Mucosa of descending colon (tissue), 3 donors: ENCODE results near the gene TRABD2A. TPM values are rescaled to one million over a fixed set of nuclear protein-coding genes. Genes with fewer than 3 reads are reported as not detected.

Experiments
- ATAC-seq: fragments of 200-7000 bp; cut with Tn5 transposase; one replicate; pipeline ENCODE4 v1.9.1; 2020; ENCODE audit warnings: mild to moderate bottlenecking, moderate library complexity
- DNase-seq, 3 donors: peaks; one replicate each; pipeline ENCODE4 v3.0.0-alpha.2; 2020
- H3K36me3 ChIP-seq: fragments of 200-600 bp; one replicate; pipeline ENCODE4 v1.8.0; 2021; ENCODE audit warnings: low read depth, mild to moderate bottlenecking
- H3K4me1 ChIP-seq: fragments of 200-600 bp; one replicate; pipeline ENCODE4 v1.8.0; 2021; ENCODE audit warnings: low read depth, mild to moderate bottlenecking
- H3K4me3 ChIP-seq: fragments of 200-600 bp; one replicate; pipeline ENCODE4 v1.8.0; 2021; ENCODE audit warnings: mild to moderate bottlenecking
- H3K9me3 ChIP-seq: fragments of 200-600 bp; one replicate; pipeline ENCODE4 v1.8.0; 2021; ENCODE audit warnings: mild to moderate bottlenecking
- intact Hi-C, 2 donors: fragments of 100-400 bp; cut with DNase I in 1 of 2; cut with micrococcal nuclease in 1 of 2; formaldehyde crosslinking; loops; one replicate each; pipeline versions ENCODE4 v1.11.0 to v1.11.1; 2022; cut with DNase I, micrococcal nuclease
- total RNA-seq, 3 donors: library from RNA; stranded (reverse); fragmentation: NEBNext Ultra II Directional in 2 of 3; extraction: Animal tissue kit (Norgen Biotek cat#: 25700) in 2 of 3; gene quantifications; one replicate each; pipeline versions ENCODE4 v1.2.1 to v1.2.4, GENCODE V29; 2021 to 2023
- TF ChIP-seq, protein P1 (sequence below): fragments of 200-600 bp; IDR thresholded peaks from one replicate; pipeline ENCODE4 v1.8.0; 2022; ENCODE audit warnings: antibody characterized with exemption, mild to moderate bottlenecking
- donor health status: DM: no; HTN: no; CAD: no; lungs with moderate emphysema.
- donor health status: DM: no; HTN: no; CAD: no.
- donor health status: DM: no; HTN: yes; CAD: no.

The TRABD2A gene
- total RNA-seq, 3 donors from 2014 or later = 40.2 to 132 (median 63.2) TPM

DNA sequence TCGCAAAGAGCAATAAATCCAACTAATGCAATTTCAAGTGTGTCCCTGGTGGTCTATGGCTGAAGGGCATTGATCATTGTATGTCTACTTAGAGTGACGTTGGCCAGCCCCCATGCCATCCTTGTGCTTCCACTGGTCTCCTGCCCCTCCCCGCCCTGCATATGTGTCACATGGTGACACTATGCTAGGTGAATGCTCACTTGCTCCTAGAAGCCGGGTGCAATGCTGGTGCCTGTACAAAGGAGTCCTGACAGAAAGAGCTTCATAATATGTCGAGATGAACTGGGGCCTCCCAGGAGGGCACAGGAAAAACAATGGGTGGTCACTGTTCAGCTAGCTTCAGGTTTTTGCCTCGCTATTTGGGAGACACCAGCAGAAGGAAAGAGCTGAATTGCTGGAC lies 5.9 kb upstream of the TRABD2A start:
- Histone ChIP-seq H3K9me3 (no peaks in the 10 kb centered on the region), H3K4me3 (no peak overlapping the region), H3K36me3 (no peaks in the 10 kb centered on the region), H3K4me1 (peaks cover 5% of the 10 kb centered on the region)
- TF ChIP-seq, protein P1, sequence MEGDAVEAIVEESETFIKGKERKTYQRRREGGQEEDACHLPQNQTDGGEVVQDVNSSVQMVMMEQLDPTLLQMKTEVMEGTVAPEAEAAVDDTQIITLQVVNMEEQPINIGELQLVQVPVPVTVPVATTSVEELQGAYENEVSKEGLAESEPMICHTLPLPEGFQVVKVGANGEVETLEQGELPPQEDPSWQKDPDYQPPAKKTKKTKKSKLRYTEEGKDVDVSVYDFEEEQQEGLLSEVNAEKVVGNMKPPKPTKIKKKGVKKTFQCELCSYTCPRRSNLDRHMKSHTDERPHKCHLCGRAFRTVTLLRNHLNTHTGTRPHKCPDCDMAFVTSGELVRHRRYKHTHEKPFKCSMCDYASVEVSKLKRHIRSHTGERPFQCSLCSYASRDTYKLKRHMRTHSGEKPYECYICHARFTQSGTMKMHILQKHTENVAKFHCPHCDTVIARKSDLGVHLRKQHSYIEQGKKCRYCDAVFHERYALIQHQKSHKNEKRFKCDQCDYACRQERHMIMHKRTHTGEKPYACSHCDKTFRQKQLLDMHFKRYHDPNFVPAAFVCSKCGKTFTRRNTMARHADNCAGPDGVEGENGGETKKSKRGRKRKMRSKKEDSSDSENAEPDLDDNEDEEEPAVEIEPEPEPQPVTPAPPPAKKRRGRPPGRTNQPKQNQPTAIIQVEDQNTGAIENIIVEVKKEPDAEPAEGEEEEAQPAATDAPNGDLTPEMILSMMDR = no peak
- intact Hi-C loops = loop anchor here in 1 of 2 donors (10.0 kb wide), 1 partner anchor 392 kb away; no protein-coding TSS in a partner anchor
- ATAC-seq (no peak), DNase-seq (no peak)

DNA sequence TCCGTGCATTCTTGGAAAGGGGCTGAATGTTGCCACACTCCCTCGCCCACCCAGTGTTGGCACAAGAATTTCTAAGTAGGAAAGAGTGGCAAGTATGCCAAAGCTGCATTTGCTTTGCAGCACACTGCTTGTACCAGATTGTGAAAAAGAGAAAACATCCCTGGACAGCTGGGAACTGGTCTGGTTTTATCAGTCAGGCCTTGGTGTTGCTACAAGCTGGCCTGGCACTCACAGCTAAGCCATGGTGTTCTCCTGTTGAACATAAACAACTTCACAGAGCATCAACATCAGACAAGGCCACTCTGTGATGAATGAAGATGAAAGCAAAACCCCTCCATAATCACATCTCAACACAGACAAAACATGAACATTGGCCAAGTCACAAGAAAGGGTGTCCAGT lies 4.2 kb upstream of the TRABD2A start:
- no peaks in the 10 kb centered on the region for H3K9me3 ChIP-seq
- TF ChIP-seq, protein P1 = no peak

DNA sequence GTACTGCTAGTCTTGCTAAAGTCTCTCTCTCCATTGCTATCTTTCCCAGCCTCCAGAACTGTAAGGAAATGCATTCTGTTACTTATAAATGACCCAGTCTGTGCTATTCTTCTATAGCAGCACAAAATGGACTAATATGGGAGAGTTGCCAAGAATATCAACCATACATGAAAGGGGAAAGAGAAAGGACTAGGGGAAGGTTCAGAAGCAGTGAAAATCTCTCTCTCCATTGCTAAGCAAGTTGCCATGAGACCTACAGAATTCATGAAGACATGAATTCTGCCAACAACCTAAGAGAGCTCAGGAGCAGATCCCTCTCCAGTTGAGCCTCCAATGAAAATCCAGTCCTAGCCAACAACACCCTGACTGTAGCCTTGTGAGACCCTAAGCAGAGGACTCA lies 3.6 kb upstream of the TRABD2A start:
- DNase-seq (no peak), ATAC-seq (no peak)
- Histone ChIP-seq H3K4me1 (peaks cover 5% of the 10 kb centered on the region), H3K36me3 (no peaks in the 10 kb centered on the region), H3K4me3 (no peak overlapping the region), H3K9me3 (no peaks in the 10 kb centered on the region)
- TF ChIP-seq, protein P1 = no peak
- intact Hi-C loops = loop anchor here (5.0 to 10.0 kb wide), 2 partner anchors 387 to 390 kb away; no protein-coding TSS in a partner anchor

More for the DNA sequence above, 4.2 kb upstream of the TRABD2A start:
- DNase-seq = no peak
- peaks cover 5% of the 10 kb centered on the region for H3K4me1 ChIP-seq
- no peaks in the 10 kb centered on the region for H3K36me3 ChIP-seq
- intact Hi-C loops = loop anchor here in 1 of 2 donors (10.0 kb wide), 1 partner anchor 390 kb away; no protein-coding TSS in a partner anchor
- no peak overlapping the region for H3K4me3 ChIP-seq
- no peak for ATAC-seq

DNA sequence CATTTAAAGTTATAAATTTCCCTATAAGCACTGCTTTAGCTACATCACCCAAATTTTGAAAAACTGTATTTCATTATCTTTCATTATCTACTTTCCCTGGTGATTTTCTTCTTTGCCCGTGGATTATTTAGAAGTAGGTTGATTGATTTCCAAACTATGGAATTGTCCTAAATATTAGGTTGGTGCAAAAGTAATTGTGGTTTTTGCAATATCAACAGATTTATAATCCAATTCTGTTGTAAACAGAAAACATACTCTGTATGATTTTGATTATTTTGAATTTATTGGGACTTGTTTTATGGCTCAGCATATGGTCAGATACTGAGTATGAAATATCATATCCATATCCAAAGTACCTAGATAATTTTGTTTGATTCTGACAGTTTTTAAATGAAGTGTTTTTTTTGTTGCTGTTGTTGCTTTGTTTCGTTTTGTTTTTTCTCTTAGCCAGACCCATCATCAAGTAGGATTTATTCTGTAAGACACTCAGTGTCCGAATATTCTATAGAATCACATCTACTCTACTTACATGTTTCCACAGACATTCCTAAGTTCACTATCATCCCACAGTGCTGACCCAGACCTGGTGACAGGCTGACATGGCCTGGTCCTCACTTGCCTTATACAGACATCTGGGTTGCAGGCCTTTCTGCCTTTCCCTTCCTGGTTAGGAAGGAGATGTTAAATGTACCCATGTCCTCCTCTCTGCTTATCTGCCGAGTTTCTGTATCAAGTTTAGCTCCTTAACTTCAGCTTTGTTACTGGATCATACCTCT lies 2.1 kb upstream of the TRABD2A start:
- no peak overlapping the region for H3K4me3 ChIP-seq
- ATAC-seq (no peak), DNase-seq (no peak)
- intact Hi-C loops = loop anchor here (5.0 to 10.0 kb wide), 2 partner anchors 386 to 388 kb away; no protein-coding TSS in a partner anchor
- H3K9me3 ChIP-seq = no peaks in the 10 kb centered on the region
- TF ChIP-seq, protein P1 = no peak
- peaks cover 5% of the 10 kb centered on the region for H3K4me1 ChIP-seq
- H3K36me3 ChIP-seq = no peaks in the 10 kb centered on the region

DNA sequence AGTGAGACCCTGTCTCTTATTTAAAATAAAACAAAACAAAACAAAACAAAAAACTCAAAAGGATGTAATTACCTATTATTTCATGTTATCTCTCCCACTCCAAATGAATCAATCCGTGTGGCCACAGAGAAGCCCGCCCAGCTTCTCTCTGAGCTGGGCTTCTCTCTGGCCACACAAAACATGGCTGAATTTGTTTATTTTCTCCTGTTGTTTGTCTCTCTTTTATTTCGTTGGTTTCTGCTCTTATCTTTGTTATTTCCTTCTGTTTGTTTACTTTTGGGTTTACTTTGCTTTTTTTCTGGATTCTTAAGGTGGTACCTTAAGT lies 1.5 kb upstream of the TRABD2A start:
- DNase-seq (no peak), ATAC-seq (no peak)
- Histone ChIP-seq H3K9me3 (no peaks in the 10 kb centered on the region), H3K4me3 (no peak overlapping the region), H3K4me1 (peaks cover 5% of the 10 kb centered on the region), H3K36me3 (no peaks in the 10 kb centered on the region)
- intact Hi-C loops = loop anchor here (5.0 to 10.0 kb wide), 2 partner anchors 385 to 388 kb away; no protein-coding TSS in a partner anchor
- TF ChIP-seq, protein P1 = no peak
